AG09309 (cell line): ENCODE results near the gene CDC42EP5.
"Not testable (repeated sequence)": the region's sequence is repeated elsewhere in the genome, so short reads cannot be mapped to it uniquely, and the experiment has no call there.

Experiments
- DNase-seq: peaks from one replicate; pipeline ENCODE4 v3.0.0-alpha.2; 2010; ENCODE audit warnings: low read depth
- H3K4me3 ChIP-seq: 2 replicates; pipeline ENCODE4 v1.5.1; 2011; ENCODE audit warnings: mild to moderate bottlenecking, low read depth, low read length, moderate library complexity; ENCODE audit not compliant: control insufficient read depth
- TF ChIP-seq, protein P1 (sequence below): IDR thresholded peaks from 2 replicates; pipeline ENCODE4 v1.5.1; 2011; ENCODE audit warnings: mild to moderate bottlenecking, low read depth, low read length, inconsistent platforms; ENCODE audit not compliant: insufficient read depth, control insufficient read depth; ENCODE audit errors: missing control alignments

Gene CDC42EP5

DNA sequence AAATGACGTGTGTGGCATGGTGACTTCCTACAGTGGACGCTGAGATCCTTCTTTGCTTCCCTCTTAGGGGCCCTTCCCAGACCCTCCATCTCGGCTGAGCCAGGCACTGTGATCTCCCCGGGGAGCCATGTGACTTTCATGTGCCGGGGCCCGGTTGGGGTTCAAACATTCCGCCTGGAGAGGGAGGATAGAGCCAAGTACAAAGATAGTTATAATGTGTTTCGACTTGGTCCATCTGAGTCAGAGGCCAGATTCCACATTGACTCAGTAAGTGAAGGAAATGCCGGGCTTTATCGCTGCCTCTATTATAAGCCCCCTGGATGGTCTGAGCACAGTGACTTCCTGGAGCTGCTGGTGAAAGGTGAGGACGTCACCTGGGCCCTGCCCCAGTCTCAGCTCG is 34.7 kb upstream of the CDC42EP5 start:
- DNase-seq: no peak
- H3K4me3 ChIP-seq: no peak overlapping the region
- TF ChIP-seq, protein P1, sequence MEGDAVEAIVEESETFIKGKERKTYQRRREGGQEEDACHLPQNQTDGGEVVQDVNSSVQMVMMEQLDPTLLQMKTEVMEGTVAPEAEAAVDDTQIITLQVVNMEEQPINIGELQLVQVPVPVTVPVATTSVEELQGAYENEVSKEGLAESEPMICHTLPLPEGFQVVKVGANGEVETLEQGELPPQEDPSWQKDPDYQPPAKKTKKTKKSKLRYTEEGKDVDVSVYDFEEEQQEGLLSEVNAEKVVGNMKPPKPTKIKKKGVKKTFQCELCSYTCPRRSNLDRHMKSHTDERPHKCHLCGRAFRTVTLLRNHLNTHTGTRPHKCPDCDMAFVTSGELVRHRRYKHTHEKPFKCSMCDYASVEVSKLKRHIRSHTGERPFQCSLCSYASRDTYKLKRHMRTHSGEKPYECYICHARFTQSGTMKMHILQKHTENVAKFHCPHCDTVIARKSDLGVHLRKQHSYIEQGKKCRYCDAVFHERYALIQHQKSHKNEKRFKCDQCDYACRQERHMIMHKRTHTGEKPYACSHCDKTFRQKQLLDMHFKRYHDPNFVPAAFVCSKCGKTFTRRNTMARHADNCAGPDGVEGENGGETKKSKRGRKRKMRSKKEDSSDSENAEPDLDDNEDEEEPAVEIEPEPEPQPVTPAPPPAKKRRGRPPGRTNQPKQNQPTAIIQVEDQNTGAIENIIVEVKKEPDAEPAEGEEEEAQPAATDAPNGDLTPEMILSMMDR: no peak

DNA sequence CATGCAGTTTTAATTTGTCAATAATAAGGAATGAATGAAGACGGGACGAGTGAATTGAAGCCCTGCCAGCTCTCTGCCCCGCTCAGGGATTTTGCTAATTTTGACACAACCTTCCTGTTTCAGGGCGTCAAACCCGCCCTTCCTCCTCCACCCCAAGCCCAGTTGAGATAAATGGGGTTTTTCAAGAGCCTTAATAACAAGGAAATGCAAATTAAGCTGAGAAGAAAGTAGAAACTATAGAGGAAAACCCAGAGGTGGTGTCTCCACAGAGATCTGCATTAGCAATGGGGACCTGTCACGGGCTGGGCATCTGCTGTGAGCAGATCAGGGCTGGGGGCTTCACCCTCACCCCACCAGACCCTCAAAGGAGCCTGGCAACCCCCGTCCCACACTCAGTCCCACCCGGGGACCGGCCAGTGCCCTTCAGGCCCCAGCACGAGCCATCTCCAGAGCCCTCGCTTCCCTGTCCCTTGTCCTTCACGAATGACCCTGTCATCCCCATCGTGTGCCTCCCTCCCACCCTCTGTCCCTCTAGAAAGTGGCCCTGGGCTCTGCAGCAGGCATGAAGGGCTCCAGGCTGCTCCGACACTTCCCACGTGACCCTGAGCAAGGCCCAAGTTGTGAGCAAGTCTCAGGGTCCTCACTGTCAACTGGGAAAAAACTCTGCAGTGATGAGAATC is 34.1 kb upstream of the CDC42EP5 start:
- H3K4me3 ChIP-seq: not testable (repeated sequence)

DNA sequence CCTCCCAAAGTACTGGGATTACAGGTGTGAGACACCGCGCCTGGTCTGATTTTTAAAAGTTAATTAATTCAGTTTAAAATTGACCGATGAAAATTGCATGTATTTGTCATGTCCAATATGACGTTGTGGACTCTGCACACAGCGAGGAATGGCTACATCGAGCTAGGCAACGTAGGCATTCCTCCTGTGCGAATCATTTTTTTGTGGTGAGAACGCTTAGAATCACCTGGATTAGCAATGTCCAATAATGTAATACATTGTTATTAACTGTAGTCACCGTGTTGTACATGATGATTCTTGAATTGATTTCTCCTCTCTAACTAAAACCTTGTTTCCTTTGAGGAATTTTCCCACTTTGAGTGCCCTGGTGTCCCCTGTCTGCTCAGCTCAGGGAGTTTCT is 33.0 kb upstream of the CDC42EP5 start:
- DNase-seq: no peak
- no peak overlapping the region for H3K4me3 ChIP-seq
- TF ChIP-seq, protein P1: no peak

More for the DNA sequence above, 34.1 kb upstream of the CDC42EP5 start:
- DNase-seq: not testable (repeated sequence)

DNA sequence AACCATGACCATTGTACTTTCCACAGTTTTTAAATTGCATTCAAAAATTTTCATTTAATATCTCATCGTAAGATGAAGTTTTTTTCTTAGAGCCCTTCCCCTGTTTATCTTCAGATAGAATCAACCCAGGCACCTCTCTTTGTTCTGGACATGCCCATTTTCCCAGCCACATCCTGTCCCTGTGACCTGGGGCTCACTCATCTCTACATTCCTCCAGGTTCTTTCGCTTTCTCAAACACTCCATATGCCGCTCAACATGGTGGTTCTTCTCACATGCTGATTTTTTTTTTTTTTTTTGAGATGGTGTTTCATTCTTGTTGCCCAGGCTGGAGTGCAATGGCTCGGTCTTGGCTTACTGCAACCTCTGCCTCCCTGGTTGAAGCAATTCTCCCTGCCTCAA is 32.4 kb upstream of the CDC42EP5 start:
- not testable (repeated sequence) for H3K4me3 ChIP-seq, DNase-seq

DNA sequence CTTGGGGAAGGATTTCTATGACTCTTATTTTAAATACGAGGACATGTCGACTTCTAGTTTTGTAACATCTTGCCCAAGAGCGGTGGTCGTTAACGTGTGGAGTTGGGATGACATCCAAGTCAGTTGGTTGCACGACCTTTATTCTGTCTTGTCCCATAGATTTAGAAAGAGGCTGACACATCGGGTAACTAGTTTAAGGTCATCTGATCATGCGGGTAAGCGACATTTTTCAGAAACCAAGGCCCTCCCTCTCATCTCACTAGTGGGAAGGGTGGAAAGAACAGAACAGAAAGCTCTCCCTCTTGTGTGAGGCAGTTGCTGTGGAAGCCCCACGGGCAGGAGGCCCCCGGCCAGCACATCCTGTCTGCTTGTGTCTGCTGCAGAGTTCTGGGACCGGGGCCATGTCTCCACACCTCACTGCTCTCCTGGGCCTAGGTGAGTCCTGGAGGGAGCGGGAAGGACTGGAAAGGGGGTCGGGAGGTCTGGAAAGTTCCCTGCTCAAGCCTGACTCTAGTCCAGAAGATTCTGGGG is 29.5 kb upstream of the CDC42EP5 start, which contains the start of gene LAIR2:
Gene LAIR2 (plus strand): TSS at position 314 of the 531 bp plus-strand sequence. CDS start 88 bp downstream, at position 402.
- H3K4me3 ChIP-seq: no peak within 1 kb of the TSS
- DNase-seq: no peak
- TF ChIP-seq, protein P1: no peak

DNA sequence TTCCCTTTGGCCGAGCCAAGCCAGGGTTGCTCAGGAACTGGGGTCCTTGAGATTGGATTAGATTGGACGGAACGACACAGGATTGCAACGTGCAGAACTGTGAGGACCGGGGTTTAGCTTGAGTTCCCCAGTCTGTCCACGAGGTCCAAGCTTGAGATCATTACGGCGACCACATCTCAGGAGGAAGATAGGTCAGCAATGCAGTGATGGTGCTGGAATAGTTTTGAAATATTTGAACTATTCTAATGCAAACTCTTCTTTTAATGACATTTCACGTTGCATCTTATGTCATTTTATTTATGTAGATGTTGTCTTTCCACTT is 25.3 kb upstream of the CDC42EP5 start:
- not testable (repeated sequence) for H3K4me3 ChIP-seq, DNase-seq

DNA sequence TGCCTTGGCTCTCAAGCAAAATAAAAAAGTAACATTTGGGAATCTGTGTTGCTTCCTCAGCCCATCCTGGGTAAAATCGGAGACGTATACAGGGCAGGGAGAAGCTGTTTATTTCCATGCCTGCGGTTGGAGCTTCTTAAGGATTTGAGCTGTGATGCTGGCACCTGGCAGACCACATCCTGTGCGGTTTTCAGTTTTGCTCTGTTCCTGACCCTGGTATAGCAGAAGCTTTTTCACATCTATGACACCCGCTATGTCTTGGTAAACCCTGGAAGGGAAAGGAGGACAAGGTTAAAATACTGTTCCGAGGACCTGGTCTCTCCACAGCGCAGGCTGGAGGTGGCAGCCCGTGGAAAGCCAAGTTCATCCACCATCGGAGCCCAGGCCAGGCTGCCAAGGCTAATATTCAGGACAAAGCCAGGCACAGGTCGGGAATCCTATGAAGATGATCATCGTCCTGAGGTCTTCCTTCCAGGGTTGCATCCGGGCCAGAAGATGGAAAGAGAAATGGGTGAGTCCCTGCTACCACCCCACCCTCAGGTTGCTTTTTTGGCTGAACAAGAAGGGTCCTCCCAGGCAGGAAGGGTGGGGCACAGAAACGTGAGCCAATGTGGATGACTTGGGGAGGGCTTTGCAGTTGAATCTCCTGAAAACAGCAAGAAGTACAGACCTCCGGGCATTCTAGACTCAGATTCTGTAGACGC is 24.8 kb upstream of the CDC42EP5 start:
- not testable (repeated sequence) for H3K4me3 ChIP-seq, DNase-seq

DNA sequence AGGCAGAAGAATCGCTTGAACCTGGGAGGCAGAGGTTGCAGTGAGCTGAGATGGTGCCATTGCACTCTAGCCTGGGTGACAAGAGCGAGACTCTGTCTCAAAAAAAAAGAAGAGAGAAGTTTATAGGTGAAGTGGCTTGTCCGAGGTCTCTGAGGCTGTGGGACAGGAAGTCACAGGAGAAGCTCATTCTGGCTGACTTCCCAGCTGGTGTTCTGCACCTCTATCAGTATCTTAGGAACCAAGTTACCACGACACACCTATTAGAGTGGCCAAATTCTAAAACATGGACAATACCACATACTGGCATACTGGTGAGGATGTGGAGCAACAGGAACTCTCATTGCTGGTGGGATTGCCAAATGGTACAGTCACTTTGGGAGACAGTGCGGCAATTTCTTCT is 22.2 kb upstream of the CDC42EP5 start:
- H3K4me3 ChIP-seq, DNase-seq: not testable (repeated sequence)

DNA sequence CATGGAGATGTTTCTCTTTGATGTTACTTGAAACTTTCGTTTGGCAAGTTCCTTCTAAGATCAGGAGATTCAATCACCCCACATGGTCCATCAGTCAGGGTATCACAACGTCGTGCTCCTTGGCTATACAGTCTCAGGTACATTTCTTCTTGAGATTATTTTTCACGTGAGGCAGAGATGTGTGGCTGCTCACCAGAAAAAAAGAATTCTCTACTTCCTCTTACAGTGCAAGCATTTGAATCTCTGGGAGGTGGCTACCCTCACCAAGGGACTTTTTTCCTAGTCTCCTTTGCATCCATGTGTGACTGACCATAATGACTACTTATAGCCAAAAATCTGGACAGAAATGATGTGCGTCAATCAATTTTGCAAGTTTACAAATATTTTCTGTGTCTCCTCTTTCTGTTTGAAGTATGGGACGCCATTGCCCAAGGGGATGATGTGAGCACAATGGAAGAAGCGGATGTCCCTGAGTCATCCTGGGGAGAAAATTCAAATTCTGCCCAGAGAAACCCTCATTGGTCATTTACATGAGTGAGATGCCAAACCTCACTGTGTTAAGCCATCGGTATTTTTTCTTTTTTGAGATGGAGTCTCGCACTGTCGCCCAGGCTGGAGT is 21.0 kb upstream of the CDC42EP5 start:
- H3K4me3 ChIP-seq: no peak overlapping the region
- no peak for DNase-seq

DNA sequence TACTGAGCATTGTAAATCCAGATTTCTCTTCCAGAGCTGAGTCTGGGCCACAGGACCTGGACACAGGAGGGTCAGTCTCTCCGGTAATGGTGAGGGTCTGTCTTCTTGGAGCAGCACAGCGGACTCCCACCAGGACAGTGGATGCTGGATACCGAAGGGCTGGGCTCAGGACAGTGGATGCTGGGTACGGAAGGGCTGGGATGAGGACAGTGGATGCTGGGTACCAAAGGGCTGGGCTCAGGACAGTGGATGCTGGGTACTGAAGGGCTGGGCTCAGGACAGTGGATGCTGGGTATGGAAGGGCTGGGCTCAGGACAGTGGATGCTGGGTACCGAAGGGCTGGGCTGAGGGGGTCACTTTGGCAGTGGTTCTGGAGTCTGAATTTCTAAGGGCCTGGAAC is 20.0 kb upstream of the CDC42EP5 start:
- not testable (repeated sequence) for DNase-seq, H3K4me3 ChIP-seq

More for the DNA sequence above, 21.0 kb upstream of the CDC42EP5 start:
- TF ChIP-seq, protein P1: no peak
